ENCODE results near the gene TOB2.

DNA sequence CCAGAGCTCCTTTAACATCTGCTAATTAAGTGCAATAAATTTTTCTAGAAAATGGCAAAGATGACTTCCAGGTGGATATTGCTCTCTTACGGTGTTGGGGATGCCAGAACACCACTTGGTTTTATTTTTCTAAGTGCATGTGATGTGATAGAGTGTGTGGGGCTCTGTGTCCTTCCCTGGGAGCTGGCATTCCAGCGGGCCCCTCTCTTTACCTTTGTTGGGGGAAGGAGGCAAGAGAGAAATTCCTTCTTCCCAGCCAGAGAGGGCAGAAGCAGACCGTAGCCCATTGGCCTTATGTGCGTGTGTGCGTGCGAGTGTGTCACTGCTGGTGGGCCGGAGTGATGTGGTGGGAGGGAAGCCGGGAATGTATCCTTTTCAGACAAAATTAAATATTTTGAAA lies 47.7 kb downstream of the TOB2 start:
- TF ChIP-seq POLR2A (IDR thresholded peaks at IDR 0.05; ENCODE audit: low read depth, low read length): no peak
- no peak for TF ChIP-seq POLR2AphosphoS5 (IDR thresholded peaks at IDR 0.05; ENCODE audit: low read depth, low read length)
